HG02943 (cell line): ENCODE measurements around the gene TRIO.
"Not testable (repeated sequence)": the region's sequence is repeated elsewhere in the genome, so short reads cannot be mapped to it uniquely, and the experiment has no call there.

Experiments used
- ATAC-seq: cut with Tn5 transposase; IDR thresholded peaks from one replicate; pipeline ENCODE4 v1.9.1; 2021; ENCODE audit warnings: mild to moderate bottlenecking, low read depth, moderate library complexity; ENCODE audit not compliant: unreplicated experiment

The TRIO gene

DNA sequence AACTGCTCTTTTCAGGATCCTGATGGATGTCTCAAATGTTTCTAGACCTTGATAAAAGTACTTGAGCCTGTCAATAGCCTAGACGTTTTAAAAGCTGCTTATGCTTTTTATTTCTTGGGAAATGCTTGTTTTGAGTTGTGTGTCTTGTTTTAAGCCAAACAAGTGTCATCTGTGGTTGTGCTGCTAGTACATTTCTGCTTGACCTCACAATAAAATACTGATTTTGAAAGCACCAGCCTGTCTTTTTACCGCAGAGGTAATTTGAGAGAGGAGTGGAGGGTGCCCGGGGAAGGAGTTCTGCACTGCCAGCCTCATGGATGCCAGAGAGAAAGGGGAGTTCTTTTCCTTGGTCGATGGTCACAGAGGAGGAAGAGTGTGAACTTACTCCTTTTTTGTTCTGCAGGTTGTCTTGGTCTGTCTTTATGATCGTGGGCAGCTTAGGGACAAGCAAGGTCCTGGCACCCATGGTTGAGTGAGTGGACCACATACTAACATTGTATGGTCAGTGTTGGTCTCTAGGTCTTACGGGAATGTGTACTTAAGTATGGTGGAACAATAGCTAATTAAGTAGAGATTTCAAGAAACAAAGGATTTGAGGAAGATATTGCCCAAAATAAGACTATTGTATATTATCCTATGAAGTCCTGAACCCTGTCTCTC, 61.0 kb downstream of the TRIO start:
- ATAC-seq: no peak

GRCh38 chr5:14204785-14205321, 61.7 kb downstream of the TRIO start:
- no peak for ATAC-seq

GRCh38 chr5:14206028-14206725, 63.0 kb downstream of the TRIO start:
- no peak for ATAC-seq

DNA sequence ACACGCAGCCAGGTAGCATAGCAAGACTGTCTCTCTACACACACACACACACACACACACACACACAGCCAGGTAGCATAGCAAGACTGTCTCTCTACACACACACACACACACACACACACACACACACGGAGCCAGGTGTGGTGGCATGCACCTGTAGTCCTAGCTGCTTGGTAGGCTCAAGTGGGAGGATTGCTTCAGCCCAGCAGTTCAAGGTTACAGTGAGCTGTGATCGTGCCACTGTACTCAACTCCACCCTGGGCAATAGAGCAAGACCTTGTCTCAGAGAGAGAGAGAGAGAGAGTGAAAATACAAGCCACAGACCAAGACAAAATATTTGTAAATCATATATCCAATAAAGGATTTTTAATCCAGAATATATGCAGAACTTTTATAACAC, 64.3 kb downstream of the TRIO start:
- ATAC-seq: not testable (repeated sequence)

- peak; percentile 54 for ATAC-seq
Observed at GRCh38 chr5:14208071-14209021, 65.2 kb downstream of the TRIO start.

- no peak for ATAC-seq
Observed at GRCh38 chr5:14209222-14209822, 66.2 kb downstream of the TRIO start.

DNA sequence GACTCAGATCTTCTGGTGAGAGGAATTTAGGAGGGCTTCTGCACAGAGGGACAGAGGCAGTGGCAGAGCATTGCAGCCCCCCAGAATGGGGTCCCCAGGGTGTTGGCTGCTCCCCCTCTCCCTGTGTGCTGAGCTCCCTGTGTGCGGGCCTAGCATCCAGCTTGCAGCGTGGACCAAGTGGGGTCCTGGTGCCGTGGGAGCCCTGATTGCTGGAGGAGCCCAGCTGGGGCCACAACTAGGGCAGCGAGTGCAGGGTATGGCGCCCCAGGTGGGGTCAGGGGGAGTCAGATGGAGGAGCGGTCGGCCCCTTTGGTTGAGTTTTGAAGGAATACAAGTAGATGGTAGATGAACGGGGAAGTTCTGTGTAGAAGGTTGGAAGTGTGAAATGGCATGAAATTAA, 66.7 kb downstream of the TRIO start:
- ATAC-seq: no peak

- ATAC-seq: no peak
Observed at GRCh38 chr5:14210729-14211128, 67.6 kb downstream of the TRIO start.

GRCh38 chr5:14211818-14212803, 69.0 kb downstream of the TRIO start:
- no peak for ATAC-seq

DNA sequence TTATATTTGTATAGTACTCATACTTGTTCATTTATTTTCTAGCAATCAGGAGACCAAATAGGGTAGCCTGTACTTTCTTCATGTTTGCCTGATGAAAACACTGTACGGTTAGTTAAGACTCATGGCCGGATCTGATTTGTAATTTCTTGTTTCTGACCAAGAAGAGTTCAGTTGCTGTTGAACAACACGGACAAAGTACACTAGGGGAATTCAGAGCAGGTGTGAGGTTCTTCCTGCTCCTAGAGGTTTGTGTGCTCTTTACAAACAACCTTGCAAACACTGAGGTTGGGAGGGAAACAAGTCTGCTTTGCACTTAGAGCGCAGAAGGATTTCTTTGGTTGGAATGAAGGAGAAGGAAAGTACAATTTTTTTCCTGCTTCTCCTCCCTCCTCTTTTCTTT, 69.7 kb downstream of the TRIO start:
- ATAC-seq: peak; percentile 28

DNA sequence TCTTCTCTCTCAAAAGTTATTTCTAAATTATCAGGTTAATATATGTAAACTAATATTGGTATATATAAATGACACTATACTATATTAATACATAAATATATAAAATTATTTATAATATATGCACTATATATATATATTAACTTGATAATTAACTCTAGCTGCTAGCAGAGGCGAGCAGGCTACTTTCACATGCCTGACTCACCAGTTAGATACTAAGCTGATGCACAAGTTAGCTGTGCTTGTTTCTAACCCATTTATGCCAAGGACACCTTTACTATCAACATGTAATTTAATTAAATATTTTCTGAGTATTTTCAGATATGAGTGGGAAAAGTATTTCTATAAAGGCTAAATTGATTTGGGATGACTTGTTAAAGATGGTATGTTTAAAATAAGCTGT, 70.1 kb downstream of the TRIO start:
- ATAC-seq: no peak

GRCh38 chr5:14213813-14214585, 70.9 kb downstream of the TRIO start:
- peak; percentile 44 for ATAC-seq

- no peak for ATAC-seq
Observed at GRCh38 chr5:14215901-14216300, 72.8 kb downstream of the TRIO start.

- no peak for ATAC-seq
Observed at GRCh38 chr5:14216372-14216771, 73.2 kb downstream of the TRIO start.

DNA sequence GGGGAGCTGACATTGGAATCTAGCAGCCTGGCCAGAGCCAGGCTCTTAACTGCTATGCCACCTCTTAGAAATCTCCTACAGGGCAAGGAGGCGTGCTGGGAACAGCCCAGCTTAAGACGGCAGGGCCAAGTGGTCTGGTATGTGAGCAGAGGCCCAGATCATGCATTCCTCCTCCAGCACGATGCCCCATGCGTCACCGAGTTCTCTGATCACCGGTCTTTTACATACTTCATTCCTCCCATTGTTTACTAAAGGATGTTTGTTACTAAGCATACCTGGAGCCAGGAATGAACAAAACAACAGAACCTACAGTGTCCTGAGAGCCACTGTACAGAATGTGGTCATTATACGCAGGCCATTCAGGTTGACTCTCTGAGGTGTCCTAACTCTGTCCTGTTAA, 73.8 kb downstream of the TRIO start:
- no peak for ATAC-seq

DNA sequence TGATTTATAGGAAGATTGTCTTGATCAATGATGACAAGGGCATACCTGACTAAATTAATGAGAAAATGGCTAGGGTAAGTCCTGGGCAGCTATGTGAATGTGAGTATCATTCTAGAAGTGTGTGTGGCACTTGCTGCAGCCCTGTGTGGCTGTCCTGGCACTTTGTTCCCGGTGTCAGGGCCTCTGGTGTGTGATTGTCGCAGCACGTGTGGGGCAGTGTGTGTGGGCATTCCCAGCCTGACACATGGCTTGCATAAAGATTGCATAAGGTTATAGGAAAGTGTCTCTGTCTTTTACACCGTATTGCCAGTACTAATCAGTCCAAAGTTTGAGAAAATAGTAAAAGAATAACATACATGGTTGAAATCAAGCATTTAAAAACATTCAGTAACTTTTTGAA, 74.4 kb downstream of the TRIO start:
- ATAC-seq: no peak

- ATAC-seq: no peak
Observed at GRCh38 chr5:14218011-14218410, 74.9 kb downstream of the TRIO start.

DNA sequence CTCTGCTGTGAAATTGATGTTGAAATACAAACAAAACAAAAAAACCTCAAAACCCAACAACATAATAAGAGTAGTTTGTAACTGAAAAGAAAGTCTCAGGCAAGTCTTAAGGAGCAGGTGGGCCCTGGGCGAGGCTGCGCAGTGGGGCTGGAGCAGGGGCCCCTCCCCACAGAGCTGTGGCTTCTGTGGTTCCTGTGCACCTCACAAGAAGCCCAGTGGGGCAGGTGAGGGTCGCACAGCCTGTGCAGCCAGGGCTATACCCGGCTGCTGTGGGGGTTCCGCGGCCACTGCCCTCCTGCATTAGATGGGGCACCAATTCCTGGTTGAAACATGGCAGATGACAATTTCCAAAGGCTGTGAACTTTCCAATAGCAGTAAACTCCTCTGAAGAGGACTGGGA, 75.3 kb downstream of the TRIO start:
- no peak for ATAC-seq
